DMS 273 treated with DMSO at 0.1 percent for 48 hours (cell line): ENCODE data around the gene EIF4B.
"Not testable (repeated sequence)": the region's sequence is repeated elsewhere in the genome, so short reads cannot be mapped to it uniquely, and the experiment has no call there.

Experiments used
- DNase-seq: peaks from one replicate; lab custom pipeline; 2025; lab: John Stamatoyannopoulos, UW

The EIF4B gene

GRCh38 chr12:52992699-52993557 lies 13.3 kb upstream of the EIF4B start:
- no peak for DNase-seq

- DNase-seq: no peak
Observed at GRCh38 chr12:52993558-52993869, 12.7 kb upstream of the EIF4B start.

- DNase-seq: no peak
Observed at GRCh38 chr12:53004178-53004577, 2.1 kb upstream of the EIF4B start.

- no peak for DNase-seq
Observed at GRCh38 chr12:53004582-53004981, 1.7 kb upstream of the EIF4B start.

GRCh38 chr12:53005215-53005985 lies 856 bp upstream of the EIF4B start:
- DNase-seq: no peak

GRCh38 chr12:53006810-53007309 lies 604 bp downstream of the EIF4B start:
- peak; percentile 42 for DNase-seq

- no peak for DNase-seq
Observed at GRCh38 chr12:53007343-53007742, 1.1 kb downstream of the EIF4B start.

GRCh38 chr12:53008760-53009159 lies 2.5 kb downstream of the EIF4B start:
- DNase-seq: not testable (repeated sequence)

- DNase-seq: no peak
Observed at GRCh38 chr12:53010955-53011354, 4.7 kb downstream of the EIF4B start.

- no peak for DNase-seq
Observed at GRCh38 chr12:53011889-53012288, 5.6 kb downstream of the EIF4B start.

- no peak for DNase-seq
Observed at GRCh38 chr12:53012928-53013327, 6.7 kb downstream of the EIF4B start.

- DNase-seq: no peak
Observed at GRCh38 chr12:53014709-53015108, 8.5 kb downstream of the EIF4B start.

- DNase-seq: no peak
Observed at GRCh38 chr12:53025250-53025649, 19.0 kb downstream of the EIF4B start.

- DNase-seq: not testable (repeated sequence)
Observed at GRCh38 chr12:53027014-53027413, 20.8 kb downstream of the EIF4B start.

GRCh38 chr12:53031616-53032015 lies 25.4 kb downstream of the EIF4B start:
- DNase-seq: no peak

GRCh38 chr12:53033832-53034231 lies 27.6 kb downstream of the EIF4B start:
- DNase-seq: not testable (repeated sequence)

- DNase-seq: no peak
Observed at GRCh38 chr12:53034459-53034858, 28.2 kb downstream of the EIF4B start.

GRCh38 chr12:53036802-53037201 lies 30.5 kb downstream of the EIF4B start:
- DNase-seq: no peak

- no peak for DNase-seq
Observed at GRCh38 chr12:53039851-53040250, 33.6 kb downstream of the EIF4B start.

- no peak for DNase-seq
Observed at GRCh38 chr12:53042607-53043454, 36.6 kb downstream of the EIF4B start.

- no peak for DNase-seq
Observed at GRCh38 chr12:53044052-53044581, 37.9 kb downstream of the EIF4B start.
